Measurements from ENCODE around the gene DPH2.

DPH2 gene

DNA sequence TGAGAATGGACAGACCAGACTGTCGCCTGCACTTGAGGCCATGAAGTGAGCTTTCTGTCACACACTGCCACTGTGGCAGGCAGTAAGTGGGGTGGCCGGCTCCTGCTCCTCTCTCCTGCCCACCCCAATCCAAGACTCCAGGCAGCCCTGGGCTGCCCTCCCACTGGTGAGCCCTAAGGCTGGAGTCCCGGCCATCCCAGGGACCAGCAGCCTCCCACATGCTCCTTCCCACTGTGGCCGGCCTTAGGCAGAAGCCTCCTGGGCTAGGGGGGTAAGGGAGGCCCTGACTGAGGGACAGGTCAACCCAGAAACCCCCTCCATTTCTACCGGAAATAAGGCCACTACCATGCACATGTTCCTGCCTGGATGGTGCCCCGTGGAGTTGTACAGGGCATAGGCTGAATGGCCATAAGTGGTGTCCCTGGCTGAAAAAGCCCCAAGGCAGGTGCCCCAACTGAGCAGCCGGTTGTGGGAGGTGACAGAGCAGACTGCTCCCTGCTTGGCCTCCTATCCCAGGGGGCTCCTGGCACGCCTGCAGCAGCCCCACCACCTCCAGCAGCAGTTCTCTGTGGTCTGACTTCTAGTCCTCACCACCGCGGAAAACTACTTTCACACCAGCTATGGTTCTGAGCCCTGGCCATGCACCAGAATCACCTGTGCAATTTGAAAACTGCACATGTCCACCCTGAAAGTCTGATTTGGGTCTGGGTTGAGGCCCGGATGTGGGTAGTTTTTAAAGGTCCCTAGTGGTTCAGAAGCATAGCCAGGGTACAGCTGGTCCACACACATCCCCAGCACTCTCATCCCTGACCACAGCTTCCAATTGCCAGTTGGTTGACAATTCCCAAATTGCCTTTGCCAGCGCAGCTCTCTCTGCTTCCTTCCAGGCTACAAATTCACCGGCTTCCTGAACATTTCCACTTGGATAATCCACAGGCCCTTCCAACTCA, 37.8 kb upstream of the DPH2 start:
- no peak for DNase-seq (ENCODE audit: low spot score)
- TF ChIP-seq, protein P1, sequence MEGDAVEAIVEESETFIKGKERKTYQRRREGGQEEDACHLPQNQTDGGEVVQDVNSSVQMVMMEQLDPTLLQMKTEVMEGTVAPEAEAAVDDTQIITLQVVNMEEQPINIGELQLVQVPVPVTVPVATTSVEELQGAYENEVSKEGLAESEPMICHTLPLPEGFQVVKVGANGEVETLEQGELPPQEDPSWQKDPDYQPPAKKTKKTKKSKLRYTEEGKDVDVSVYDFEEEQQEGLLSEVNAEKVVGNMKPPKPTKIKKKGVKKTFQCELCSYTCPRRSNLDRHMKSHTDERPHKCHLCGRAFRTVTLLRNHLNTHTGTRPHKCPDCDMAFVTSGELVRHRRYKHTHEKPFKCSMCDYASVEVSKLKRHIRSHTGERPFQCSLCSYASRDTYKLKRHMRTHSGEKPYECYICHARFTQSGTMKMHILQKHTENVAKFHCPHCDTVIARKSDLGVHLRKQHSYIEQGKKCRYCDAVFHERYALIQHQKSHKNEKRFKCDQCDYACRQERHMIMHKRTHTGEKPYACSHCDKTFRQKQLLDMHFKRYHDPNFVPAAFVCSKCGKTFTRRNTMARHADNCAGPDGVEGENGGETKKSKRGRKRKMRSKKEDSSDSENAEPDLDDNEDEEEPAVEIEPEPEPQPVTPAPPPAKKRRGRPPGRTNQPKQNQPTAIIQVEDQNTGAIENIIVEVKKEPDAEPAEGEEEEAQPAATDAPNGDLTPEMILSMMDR (IDR thresholded peaks at IDR 0.05; ENCODE audit: extremely low read depth, insufficient read depth, missing control alignments): no peak
- in situ Hi-C loops (cut with MboI; ENCODE audit: low pct_unique_long_range_greater_than_20kb, low sequenced_read_pairs, unreplicated experiment): loop anchor here (10.0 to 25.0 kb wide), 2 partner anchors 167 to 395 kb away; partner anchors contain the start of gene PTPRF

DNA sequence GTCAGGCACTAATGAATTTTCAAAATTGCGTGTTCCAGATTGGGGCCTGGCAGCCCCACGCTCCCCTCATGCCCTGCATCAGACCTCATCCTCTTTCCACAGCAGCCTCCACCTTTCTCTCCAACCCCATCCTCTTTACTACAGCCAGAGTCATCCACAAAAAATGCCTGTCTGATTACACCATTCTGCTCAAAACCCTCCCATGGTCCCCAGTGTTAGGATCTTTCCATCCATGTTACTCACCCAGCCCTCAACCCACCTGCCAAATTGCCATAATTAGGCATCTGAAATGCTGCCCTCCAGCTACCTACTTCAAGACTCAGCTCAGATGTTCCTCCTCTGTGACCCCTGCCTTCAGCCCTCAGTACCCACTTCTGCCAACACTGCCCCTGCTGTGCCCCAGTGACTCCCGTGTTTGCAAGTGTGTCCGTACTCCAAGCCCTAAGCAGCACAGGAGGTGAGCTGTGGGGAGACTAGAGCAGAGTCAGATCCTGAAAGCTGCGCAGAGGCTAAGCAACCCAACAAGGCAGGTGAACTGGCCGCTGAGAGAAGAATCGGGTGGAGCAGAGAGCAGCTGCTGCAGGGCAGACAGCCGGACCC, 36.9 kb upstream of the DPH2 start:
- DNase-seq (ENCODE audit: low spot score): peak; percentile 49
- in situ Hi-C loops (cut with MboI; ENCODE audit: low pct_unique_long_range_greater_than_20kb, low sequenced_read_pairs, unreplicated experiment): loop anchor here (10.0 to 25.0 kb wide), 2 partner anchors 168 to 396 kb away; partner anchors contain the start of gene PTPRF
- TF ChIP-seq, protein P1 (IDR thresholded peaks at IDR 0.05; ENCODE audit: extremely low read depth, insufficient read depth, missing control alignments): no peak

DNA sequence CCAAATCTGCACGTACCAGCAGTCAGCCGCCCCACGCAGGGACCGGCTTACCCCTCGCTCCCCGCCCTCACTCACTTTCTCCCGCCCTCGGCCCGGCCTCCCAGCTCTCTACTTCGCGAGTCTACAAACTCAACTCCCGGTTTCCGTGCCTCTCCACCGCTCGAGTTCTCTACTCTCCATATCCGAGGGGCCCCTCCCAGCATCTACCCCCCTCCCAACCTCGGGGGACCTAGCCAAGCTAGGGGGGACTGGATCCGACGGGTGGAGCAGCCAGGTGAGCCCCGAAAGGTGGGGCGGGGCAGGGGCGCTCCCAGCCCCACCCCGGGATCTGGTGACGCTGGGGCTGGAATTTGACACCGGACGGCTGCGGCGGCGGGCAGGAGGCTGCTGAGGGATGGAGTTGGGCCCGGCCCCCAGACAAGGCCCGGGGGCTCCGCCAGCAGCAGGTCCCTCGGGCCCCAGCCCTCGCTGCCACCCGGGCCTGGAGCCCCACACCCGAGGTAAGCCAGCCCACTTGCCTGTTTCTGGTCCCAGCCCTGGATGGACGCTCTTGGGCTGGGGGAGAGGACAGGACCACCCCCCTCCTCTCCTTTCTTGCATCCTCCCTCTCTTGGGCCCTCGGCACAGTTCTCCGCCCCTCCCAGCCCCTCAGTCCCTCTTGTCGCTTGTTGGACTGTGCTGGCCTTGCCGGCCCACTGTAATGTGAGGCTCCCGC, 36.3 kb upstream of the DPH2 start, which contains the start of gene ARTN:
Gene ARTN, plus strand, starts transcription at position 416 of the 715 bp plus-strand sequence. CDS start 1,856 bp downstream, outside the sequence.
- in situ Hi-C loops (cut with MboI; ENCODE audit: low pct_unique_long_range_greater_than_20kb, low sequenced_read_pairs, unreplicated experiment): loop anchor here (10.0 to 25.0 kb wide), 2 partner anchors 169 to 396 kb away; partner anchors contain the start of gene PTPRF
- peak; percentile 38 for DNase-seq (ENCODE audit: low spot score)
- TF ChIP-seq, protein P1 (IDR thresholded peaks at IDR 0.05; ENCODE audit: extremely low read depth, insufficient read depth, missing control alignments): no peak

DNA sequence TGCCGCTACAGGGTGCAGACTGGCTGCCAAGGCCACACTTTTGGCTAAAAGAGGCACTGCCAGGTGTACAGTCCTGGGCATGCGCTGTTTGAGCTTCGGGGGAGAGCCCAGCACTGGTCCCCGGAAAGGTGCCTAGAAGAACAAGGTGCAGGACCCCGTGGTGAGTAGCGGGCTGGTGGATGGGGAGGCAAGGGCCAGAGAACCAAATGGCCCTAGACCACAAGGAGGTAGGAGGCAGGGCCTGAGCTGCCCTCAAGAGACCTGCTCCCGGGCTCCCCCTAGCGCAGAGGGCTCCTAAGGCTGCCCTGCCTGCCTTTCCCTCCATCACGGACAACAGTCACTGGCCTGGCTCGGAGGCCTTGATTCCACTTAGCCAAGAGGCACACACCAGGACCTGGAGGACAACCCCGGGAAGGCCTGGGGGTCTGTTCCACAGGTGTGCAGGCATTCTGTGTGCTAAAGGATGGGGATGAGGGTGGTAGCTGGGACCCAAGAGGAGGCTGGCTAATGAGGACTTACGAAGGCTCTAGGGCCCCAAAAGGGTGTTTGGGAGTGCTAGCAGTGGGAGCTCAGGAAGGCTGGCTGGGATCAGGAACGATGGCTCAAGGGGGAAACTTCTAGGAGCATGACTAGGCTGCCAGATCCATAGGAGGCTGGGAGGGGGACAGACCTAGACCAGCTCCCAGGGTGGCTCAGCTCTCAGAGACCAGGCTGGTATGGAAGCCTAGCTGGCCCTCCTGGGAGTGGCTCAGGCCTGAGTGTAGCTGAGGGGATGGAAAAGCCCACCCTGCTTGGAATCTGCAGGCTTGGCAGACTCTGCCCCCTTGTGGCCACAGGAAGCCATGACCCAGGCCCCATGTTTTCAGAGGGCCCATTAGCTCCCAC, 35.5 kb upstream of the DPH2 start:
- TF ChIP-seq, protein P1 (IDR thresholded peaks at IDR 0.05; ENCODE audit: extremely low read depth, insufficient read depth, missing control alignments): peak; percentile 90
- DNase-seq (ENCODE audit: low spot score): peak; percentile 92
- in situ Hi-C loops (cut with MboI; ENCODE audit: low pct_unique_long_range_greater_than_20kb, low sequenced_read_pairs, unreplicated experiment): loop anchor here (10.0 to 25.0 kb wide), 2 partner anchors 170 to 397 kb away; partner anchors contain the start of gene PTPRF

DNA sequence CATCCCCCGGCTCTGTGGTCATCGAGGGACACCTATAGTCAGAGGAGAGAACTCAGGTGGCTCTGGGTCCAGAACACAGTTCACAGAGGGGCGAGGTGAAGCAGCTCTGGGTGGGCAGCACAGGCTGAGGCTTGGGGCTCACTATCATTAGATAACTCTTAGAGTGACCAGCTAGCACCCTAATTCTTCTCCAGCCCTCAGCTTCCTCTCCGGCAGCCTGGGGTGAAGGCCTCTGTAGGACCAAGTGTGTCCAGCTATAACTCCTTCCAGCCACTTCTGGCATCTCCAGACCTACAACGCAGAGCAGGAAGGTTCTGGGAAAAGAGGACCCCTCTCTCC, 34.9 kb upstream of the DPH2 start:
- no peak for DNase-seq (ENCODE audit: low spot score)
- TF ChIP-seq, protein P1 (IDR thresholded peaks at IDR 0.05; ENCODE audit: extremely low read depth, insufficient read depth, missing control alignments): no peak
- in situ Hi-C loops (cut with MboI; ENCODE audit: low pct_unique_long_range_greater_than_20kb, low sequenced_read_pairs, unreplicated experiment): loop anchor here (10.0 to 25.0 kb wide), 2 partner anchors 170 to 398 kb away; partner anchors contain the start of gene PTPRF

Data from GM13977 (cell line).